Bronchial epithelial cell (primary cell): Measurements from ENCODE around the gene GLS. TPM values are rescaled to one million over a fixed set of nuclear protein-coding genes. Genes with fewer than 3 reads are reported as not detected.
A peak's percentile ranks its signal among the peaks of the same experiment; 100 is the strongest.

Experiments used
- DNase-seq: peaks from one replicate; pipeline ENCODE4 v3.0.0-alpha.2; 2010; ENCODE audit warnings: low read depth
- FAIRE-seq: peaks from 2 replicates; lab custom pipeline; 2011; peaks lifted over from hg19 to GRCh38; lab: Jason Lieb, UNC
- H3K27me3 ChIP-seq: 2 replicates; pipeline ENCODE4 v1.5.1; 2011; ENCODE audit warnings: low read length; ENCODE audit not compliant: control insufficient read depth, insufficient read depth
- H3K36me3 ChIP-seq: 2 replicates; pipeline ENCODE4 v1.5.1; 2011; ENCODE audit warnings: low read length; ENCODE audit not compliant: control insufficient read depth, insufficient read depth
- H3K4me3 ChIP-seq: 2 replicates; pipeline ENCODE4 v1.5.1; 2011; ENCODE audit warnings: mild to moderate bottlenecking, low read depth, low read length, control low read depth
- CTCF ChIP-seq: IDR thresholded peaks from 2 replicates; pipeline ENCODE4 v1.5.1; 2011; ENCODE audit warnings: mild to moderate bottlenecking, moderate library complexity, low read length, control low read depth, inconsistent platforms; ENCODE audit not compliant: insufficient read depth, severe bottlenecking
- total RNA-seq: library from RNA; depleted of rRNA; stranded (reverse); fragments of >200 nt; gene quantifications from 2 replicates; pipeline ENCODE4 v1.2.1, GENCODE V29; 2014

The GLS gene
- total RNA-seq: 95.9 and 103 TPM in 2 replicates

DNA sequence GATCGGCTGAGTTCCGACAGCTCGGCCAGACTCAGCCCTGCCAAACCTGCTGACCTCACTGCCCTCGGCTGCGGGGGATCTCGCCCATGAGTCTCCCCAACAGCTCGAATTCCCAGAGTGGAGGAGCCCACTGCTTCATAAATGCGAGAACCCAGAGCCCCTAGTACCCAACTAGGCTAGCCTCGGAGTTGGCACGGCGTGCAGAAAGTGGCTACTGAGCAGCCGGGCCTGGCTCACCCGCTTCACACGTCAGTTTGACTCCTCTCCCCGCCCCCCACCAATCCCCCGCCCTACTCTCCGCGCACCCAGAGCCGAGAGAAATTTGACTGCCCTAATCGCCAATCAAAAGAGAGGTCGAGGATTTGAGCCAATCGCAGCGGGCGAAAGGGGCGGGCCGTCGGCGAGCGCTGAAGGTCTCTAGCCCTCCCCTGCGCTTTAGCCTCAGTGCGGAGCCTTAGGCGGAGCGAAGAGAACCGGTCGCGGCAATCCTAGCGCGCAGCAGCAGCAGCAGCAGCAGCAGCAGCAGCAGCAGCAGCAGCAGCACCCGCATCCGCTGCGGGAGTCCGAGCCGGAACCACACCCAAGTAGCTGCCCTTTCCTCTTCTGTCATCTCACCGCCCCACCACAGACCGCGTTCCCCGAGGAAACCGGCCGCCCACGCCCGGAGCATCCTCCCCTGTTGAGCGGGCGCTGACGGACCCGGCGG is at the start of gene GLS:
TSS of gene GLS (plus strand) at position 444 of the 706 bp plus-strand sequence. CDS start 264 bp downstream, outside the sequence.
- FAIRE-seq (no peak), DNase-seq (peak; percentile 91)
- no peaks in the 10 kb centered on the region for H3K36me3 ChIP-seq
- no peaks in the 10 kb centered on the region for H3K27me3 ChIP-seq
- H3K4me3 ChIP-seq: peak within 1 kb of the TSS; percentile 89
- no peak for TF ChIP-seq CTCF

- no peak overlapping the region for H3K4me3 ChIP-seq
- no peaks in the 10 kb centered on the region for H3K27me3 ChIP-seq
- no peaks in the 10 kb centered on the region for H3K36me3 ChIP-seq
- DNase-seq (no peak), FAIRE-seq (no peak)
- no peak for TF ChIP-seq CTCF
Measured at GRCh38 chr2:190831941-190832340, 48.7 kb upstream of the GLS start.

GRCh38 chr2:190834890-190835208 is 45.8 kb upstream of the GLS start:
- Histone ChIP-seq H3K27me3 (no peaks in the 10 kb centered on the region), H3K4me3 (no peak overlapping the region), H3K36me3 (no peaks in the 10 kb centered on the region)
- DNase-seq (no peak), FAIRE-seq (no peak)
- TF ChIP-seq CTCF: no peak

- FAIRE-seq (peak; percentile 23), DNase-seq (peak; percentile 72)
- no peak for TF ChIP-seq CTCF
Measured at GRCh38 chr2:190835303-190835930, 45.2 kb upstream of the GLS start.

GRCh38 chr2:190836767-190837166 is 43.9 kb upstream of the GLS start:
- no peak for FAIRE-seq

More at GRCh38 chr2:190835303-190835930, 45.2 kb upstream of the GLS start:
- Histone ChIP-seq H3K4me3 (no peak overlapping the region), H3K36me3 (no peaks in the 10 kb centered on the region), H3K27me3 (no peaks in the 10 kb centered on the region)

More at GRCh38 chr2:190836767-190837166, 43.9 kb upstream of the GLS start:
- DNase-seq: no peak
- no peak for TF ChIP-seq CTCF
- Histone ChIP-seq H3K27me3 (no peaks in the 10 kb centered on the region), H3K4me3 (no peak overlapping the region), H3K36me3 (no peaks in the 10 kb centered on the region)
